Mesenteric fat pad (tissue), 1 donor: ENCODE results near the gene HMCES. TPM values are rescaled to one million over a fixed set of nuclear protein-coding genes. Genes with fewer than 3 reads are reported as not detected.
"Not testable (repeated sequence)": the region's sequence is repeated elsewhere in the genome, so short reads cannot be mapped to it uniquely, and the experiment has no call there.

Experiments used
- DNase-seq: peaks from one replicate; pipeline ENCODE4 v3.0.0-alpha.2; 2020; ENCODE audit warnings: low spot score
- total RNA-seq: library from RNA; stranded (reverse); fragmentation: NEBNext Ultra II Directional; extraction: Animal tissue kit (Norgen Biotek cat#: 25700); gene quantifications from one replicate; pipeline ENCODE4 v1.2.1, GENCODE V29; 2021
- donor health status: DM: yes; HTN: yes; CAD: no.

The HMCES gene
- total RNA-seq, 1 donor from 2014 or later: 38.5 TPM

GRCh38 chr3:129318921-129319320 lies 40.3 kb downstream of the HMCES start:
- no peak for DNase-seq

- no peak for DNase-seq
These were observed 41.6 kb downstream of the HMCES start for GRCh38 chr3:129320261-129320660.

GRCh38 chr3:129320825-129321487 lies 42.3 kb downstream of the HMCES start:
- DNase-seq: no peak

- no peak for DNase-seq
These were observed 43.2 kb downstream of the HMCES start for GRCh38 chr3:129321887-129322286.

GRCh38 chr3:129323651-129324294 lies 45.1 kb downstream of the HMCES start:
- DNase-seq: no peak

- no peak for DNase-seq
These were observed 46.2 kb downstream of the HMCES start for GRCh38 chr3:129324855-129325254.

GRCh38 chr3:129325383-129325782 lies 46.7 kb downstream of the HMCES start:
- DNase-seq: no peak

- no peak for DNase-seq
These were observed 47.5 kb downstream of the HMCES start for GRCh38 chr3:129326138-129326537.

- DNase-seq: no peak
These were observed 47.9 kb downstream of the HMCES start for GRCh38 chr3:129326595-129326994.

- no peak for DNase-seq
These were observed 48.8 kb downstream of the HMCES start for GRCh38 chr3:129327510-129327909.

GRCh38 chr3:129329858-129330257 lies 51.2 kb downstream of the HMCES start:
- DNase-seq: no peak

- DNase-seq: no peak
These were observed 51.7 kb downstream of the HMCES start for GRCh38 chr3:129330409-129330808.

GRCh38 chr3:129333891-129334290 lies 55.2 kb downstream of the HMCES start:
- DNase-seq: no peak

GRCh38 chr3:129336093-129336706 lies 57.5 kb downstream of the HMCES start:
- no peak for DNase-seq

GRCh38 chr3:129337719-129338118 lies 59.0 kb downstream of the HMCES start:
- DNase-seq: not testable (repeated sequence)

- DNase-seq: not testable (repeated sequence)
These were observed 60.5 kb downstream of the HMCES start for GRCh38 chr3:129339186-129339585.

- not testable (repeated sequence) for DNase-seq
These were observed 61.2 kb downstream of the HMCES start for GRCh38 chr3:129339833-129340232.

- DNase-seq: no peak
These were observed 62.9 kb downstream of the HMCES start for GRCh38 chr3:129341331-129342141.

- DNase-seq: no peak
These were observed 65.1 kb downstream of the HMCES start for GRCh38 chr3:129343643-129344360.

- no peak for DNase-seq
These were observed 66.0 kb downstream of the HMCES start for GRCh38 chr3:129344540-129345220.
